Measurements from ENCODE around the gene MGME1.

Gene MGME1

GRCh38 chr20:18003897-18004296 is 35.1 kb downstream of the MGME1 start:
- no peak for ATAC-seq (ENCODE audit: low read depth)
- no peak overlapping the region for H3K27ac ChIP-seq (ENCODE audit: poor library complexity, severe bottlenecking)
- no peak overlapping the region for H3K4me3 ChIP-seq (ENCODE audit: severe bottlenecking)

GRCh38 chr20:18004384-18005031 is 35.7 kb downstream of the MGME1 start:
- Histone ChIP-seq H3K4me3 (ENCODE audit: severe bottlenecking) (no peak overlapping the region), H3K27me3 (ENCODE audit: insufficient read depth, poor library complexity, severe bottlenecking) (no peaks in the 10 kb centered on the region), H3K36me3 (ENCODE audit: low read depth) (no peaks in the 10 kb centered on the region), H3K4me1 (ENCODE audit: insufficient read depth, poor library complexity, severe bottlenecking) (peaks cover 8% of the 10 kb centered on the region), H3K27ac (ENCODE audit: poor library complexity, severe bottlenecking) (no peak overlapping the region), H3K9me3 (ENCODE audit: severe bottlenecking) (no peaks in the 10 kb centered on the region)
- ATAC-seq (ENCODE audit: low read depth) (no peak), DNase-seq (ENCODE audit: low spot score) (no peak)
- no peak for TF ChIP-seq CTCF (IDR thresholded peaks at IDR 0.05; ENCODE audit: poor library complexity, severe bottlenecking)

More at GRCh38 chr20:18003897-18004296, 35.1 kb downstream of the MGME1 start:
- H3K27me3 ChIP-seq (ENCODE audit: insufficient read depth, poor library complexity, severe bottlenecking), result no peaks in the 10 kb centered on the region
- H3K36me3 ChIP-seq (ENCODE audit: low read depth), result no peaks in the 10 kb centered on the region
- no peak for TF ChIP-seq CTCF (IDR thresholded peaks at IDR 0.05; ENCODE audit: poor library complexity, severe bottlenecking)
- DNase-seq (ENCODE audit: low spot score), result no peak
- H3K4me1 ChIP-seq (ENCODE audit: insufficient read depth, poor library complexity, severe bottlenecking), result peaks cover 8% of the 10 kb centered on the region
- no peaks in the 10 kb centered on the region for H3K9me3 ChIP-seq (ENCODE audit: severe bottlenecking)

- H3K36me3 ChIP-seq (ENCODE audit: low read depth), result no peaks in the 10 kb centered on the region
- H3K9me3 ChIP-seq (ENCODE audit: severe bottlenecking), result no peaks in the 10 kb centered on the region
- no peak for TF ChIP-seq CTCF (IDR thresholded peaks at IDR 0.05; ENCODE audit: poor library complexity, severe bottlenecking)
- no peak for ATAC-seq (ENCODE audit: low read depth)
- no peak overlapping the region for H3K4me3 ChIP-seq (ENCODE audit: severe bottlenecking)
- peaks cover 8% of the 10 kb centered on the region for H3K4me1 ChIP-seq (ENCODE audit: insufficient read depth, poor library complexity, severe bottlenecking)
- DNase-seq (ENCODE audit: low spot score), result no peak
- no peak overlapping the region for H3K27ac ChIP-seq (ENCODE audit: poor library complexity, severe bottlenecking)
- H3K27me3 ChIP-seq (ENCODE audit: insufficient read depth, poor library complexity, severe bottlenecking), result no peaks in the 10 kb centered on the region
These were observed 36.6 kb downstream of the MGME1 start for GRCh38 chr20:18005170-18005989.

- no peak for ATAC-seq (ENCODE audit: low read depth)
- no peak for TF ChIP-seq CTCF (IDR thresholded peaks at IDR 0.05; ENCODE audit: poor library complexity, severe bottlenecking)
- no peak for DNase-seq (ENCODE audit: low spot score)
- Histone ChIP-seq H3K27ac (ENCODE audit: poor library complexity, severe bottlenecking) (no peak overlapping the region), H3K4me3 (ENCODE audit: severe bottlenecking) (no peak overlapping the region), H3K9me3 (ENCODE audit: severe bottlenecking) (no peaks in the 10 kb centered on the region), H3K36me3 (ENCODE audit: low read depth) (no peaks in the 10 kb centered on the region), H3K4me1 (ENCODE audit: insufficient read depth, poor library complexity, severe bottlenecking) (peaks cover 7% of the 10 kb centered on the region), H3K27me3 (ENCODE audit: insufficient read depth, poor library complexity, severe bottlenecking) (no peaks in the 10 kb centered on the region)
These were observed 37.2 kb downstream of the MGME1 start for GRCh38 chr20:18005990-18006364.

GRCh38 chr20:18006684-18007083 is 37.9 kb downstream of the MGME1 start:
- Histone ChIP-seq H3K36me3 (ENCODE audit: low read depth) (no peaks in the 10 kb centered on the region), H3K9me3 (ENCODE audit: severe bottlenecking) (no peaks in the 10 kb centered on the region), H3K27ac (ENCODE audit: poor library complexity, severe bottlenecking) (no peak overlapping the region), H3K27me3 (ENCODE audit: insufficient read depth, poor library complexity, severe bottlenecking) (no peaks in the 10 kb centered on the region), H3K4me3 (ENCODE audit: severe bottlenecking) (no peak overlapping the region), H3K4me1 (ENCODE audit: insufficient read depth, poor library complexity, severe bottlenecking) (peaks cover 1% of the 10 kb centered on the region)
- DNase-seq (ENCODE audit: low spot score) (no peak), ATAC-seq (ENCODE audit: low read depth) (no peak)
- TF ChIP-seq CTCF (IDR thresholded peaks at IDR 0.05; ENCODE audit: poor library complexity, severe bottlenecking), result no peak

Measured in RWPE2 (cell line).